ENCODE measurements around the gene OR2AK2. TPM values are rescaled to one million over a fixed set of nuclear protein-coding genes. Genes with fewer than 3 reads are reported as not detected.

OR2AK2 gene
- total RNA-seq, 1 donor from 2014 or later = not detected

DNA sequence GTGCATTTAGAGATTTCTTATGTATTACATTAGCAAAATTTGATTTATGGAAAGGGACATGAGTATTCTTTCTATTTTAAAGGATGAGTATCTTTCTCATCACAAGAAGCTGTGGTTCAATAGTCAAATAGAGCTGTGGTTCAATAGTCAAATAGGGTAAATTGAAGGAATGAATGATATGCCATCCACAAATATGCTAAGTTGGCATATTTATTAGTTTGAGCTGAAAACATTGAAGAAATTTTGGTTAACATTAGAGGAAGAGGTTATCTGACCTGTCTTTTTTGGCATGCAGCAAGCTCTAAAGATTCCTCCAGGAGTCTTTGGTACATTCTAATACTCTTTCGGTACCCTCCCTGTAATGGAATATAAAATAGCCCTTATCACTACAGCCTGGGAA lies 11.6 kb upstream of the OR2AK2 start:
- no peaks in the 10 kb centered on the region for H3K27me3 ChIP-seq (ENCODE audit: low read depth)
- no peak for DNase-seq
- H3K36me3 ChIP-seq = no peaks in the 10 kb centered on the region
- no peak for TF ChIP-seq CTCF (IDR thresholded peaks at IDR 0.05; ENCODE audit: borderline replicate concordance)
- H3K9me3 ChIP-seq (replicated peaks) = peaks cover 19% of the 10 kb centered on the region
- H3K4me1 ChIP-seq = no peaks in the 10 kb centered on the region
- H3K4me3 ChIP-seq = no peak overlapping the region
- H3K27ac ChIP-seq (replicated peaks) = no peak overlapping the region
- intact Hi-C loops (cut with micrococcal nuclease) = no loop called here

- H3K4me3 ChIP-seq = no peak overlapping the region
- DNase-seq = no peak
- H3K27ac ChIP-seq (replicated peaks) = no peak overlapping the region
- H3K9me3 ChIP-seq (replicated peaks) = peaks cover 3% of the 10 kb centered on the region
- no peaks in the 10 kb centered on the region for H3K27me3 ChIP-seq (ENCODE audit: low read depth)
- TF ChIP-seq CTCF (IDR thresholded peaks at IDR 0.05; ENCODE audit: borderline replicate concordance) = no peak
- no peaks in the 10 kb centered on the region for H3K36me3 ChIP-seq
- no peaks in the 10 kb centered on the region for H3K4me1 ChIP-seq
- intact Hi-C loops (cut with micrococcal nuclease) = no loop called here
Measured at GRCh38 chr1:247961791-247962190, 3.2 kb upstream of the OR2AK2 start.

DNA sequence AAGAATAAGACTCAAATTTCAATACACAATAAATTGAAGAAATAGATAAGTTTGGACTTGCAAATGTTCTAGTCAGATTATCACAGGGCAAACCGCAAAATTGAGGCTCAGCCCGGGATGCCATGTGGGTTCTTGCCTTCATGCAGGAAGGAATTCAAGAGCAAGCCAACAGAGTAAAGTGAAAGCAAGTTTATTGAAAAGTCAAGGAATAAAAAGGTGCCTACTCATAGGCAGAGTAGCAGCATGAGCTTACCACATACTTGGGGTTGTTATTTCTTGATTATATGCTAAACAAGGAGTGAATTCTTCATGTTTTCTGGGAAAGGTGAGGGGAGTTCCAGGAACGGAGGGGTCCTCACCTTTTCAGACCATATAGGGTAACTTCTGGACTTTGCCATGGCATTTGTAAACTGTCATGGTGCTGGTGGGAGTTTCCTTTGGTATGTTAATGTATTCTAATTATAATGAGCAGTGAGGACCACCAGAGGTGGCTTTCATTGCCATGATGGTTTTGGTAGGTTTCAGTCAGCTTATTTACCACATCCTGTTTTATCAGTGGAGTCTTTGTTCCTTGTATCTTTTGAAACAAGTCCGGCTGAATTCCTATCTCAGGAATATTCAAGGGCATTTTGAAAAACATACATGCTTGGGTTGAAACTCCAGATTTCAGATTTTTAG lies 2.0 kb upstream of the OR2AK2 start:
- no peaks in the 10 kb centered on the region for H3K4me1 ChIP-seq
- H3K4me3 ChIP-seq = no peak overlapping the region
- H3K36me3 ChIP-seq = no peaks in the 10 kb centered on the region
- intact Hi-C loops (cut with micrococcal nuclease) = no loop called here
- no peaks in the 10 kb centered on the region for H3K9me3 ChIP-seq (replicated peaks)
- no peak for DNase-seq
- TF ChIP-seq CTCF (IDR thresholded peaks at IDR 0.05; ENCODE audit: borderline replicate concordance) = no peak
- H3K27me3 ChIP-seq (ENCODE audit: low read depth) = no peaks in the 10 kb centered on the region
- H3K27ac ChIP-seq (replicated peaks) = no peak overlapping the region

GRCh38 chr1:247966532-247967204 lies 1.6 kb downstream of the OR2AK2 start:
- no peak overlapping the region for H3K4me3 ChIP-seq
- no peak for TF ChIP-seq CTCF (IDR thresholded peaks at IDR 0.05; ENCODE audit: borderline replicate concordance)
- H3K36me3 ChIP-seq = no peaks in the 10 kb centered on the region
- no peak overlapping the region for H3K27ac ChIP-seq (replicated peaks)
- no peaks in the 10 kb centered on the region for H3K27me3 ChIP-seq (ENCODE audit: low read depth)
- intact Hi-C loops (cut with micrococcal nuclease) = no loop called here
- no peaks in the 10 kb centered on the region for H3K4me1 ChIP-seq
- DNase-seq = no peak
- H3K9me3 ChIP-seq (replicated peaks) = no peaks in the 10 kb centered on the region

DNA sequence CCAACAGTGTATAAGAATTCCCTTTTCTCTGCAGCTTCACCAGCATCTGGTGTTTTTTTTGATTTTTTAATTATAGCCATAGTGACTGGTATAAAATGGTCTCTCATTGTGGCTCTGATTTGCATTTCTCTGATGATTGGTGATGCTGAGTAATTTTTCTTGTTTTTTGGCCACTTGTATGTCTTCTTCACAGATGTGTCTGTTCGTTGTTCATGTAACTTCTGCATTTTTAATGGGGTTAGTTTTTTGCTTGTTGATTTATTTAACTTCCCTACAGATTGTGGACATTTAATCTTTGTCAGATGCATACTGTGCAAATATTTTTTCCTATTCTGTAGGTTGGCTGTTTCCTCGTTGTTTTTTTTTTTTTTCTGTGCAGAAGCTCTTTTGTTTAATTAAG lies 28.0 kb downstream of the OR2AK2 start:
- Histone ChIP-seq H3K9me3 (replicated peaks) (no peaks in the 10 kb centered on the region), H3K4me1 (no peaks in the 10 kb centered on the region), H3K27ac (replicated peaks) (no peak overlapping the region), H3K4me3 (no peak overlapping the region), H3K27me3 (ENCODE audit: low read depth) (no peaks in the 10 kb centered on the region), H3K36me3 (no peaks in the 10 kb centered on the region)
- no peak for DNase-seq
- intact Hi-C loops (cut with micrococcal nuclease) = no loop called here
- TF ChIP-seq CTCF (IDR thresholded peaks at IDR 0.05; ENCODE audit: borderline replicate concordance) = no peak
